ENCODE data around the gene ARAP1. TPM values are rescaled to one million over a fixed set of nuclear protein-coding genes. Genes with fewer than 3 reads are reported as not detected.

Gene ARAP1
- total RNA-seq, 1 donor from 2014 or later = 20.5 TPM

GRCh38 chr11:72697814-72698213 is 54.4 kb downstream of the ARAP1 start:
- DNase-seq = no peak
- peaks cover 3% of the 10 kb centered on the region for H3K4me1 Mint-ChIP-seq (ENCODE audit: low read depth, unreplicated experiment)
- no peak overlapping the region for H3K4me3 Mint-ChIP-seq (ENCODE audit: unreplicated experiment)
- peaks cover 20% of the 10 kb centered on the region for H3K27me3 Mint-ChIP-seq (ENCODE audit: unreplicated experiment)
- H3K27ac Mint-ChIP-seq (ENCODE audit: unreplicated experiment) = no peak overlapping the region
- peaks cover 5% of the 10 kb centered on the region for H3K9me3 Mint-ChIP-seq (ENCODE audit: unreplicated experiment)
- no peak for TF ChIP-seq CTCF (IDR thresholded peaks at IDR 0.05; ENCODE audit: partially characterized antibody, unreplicated experiment)
- peaks cover 8% of the 10 kb centered on the region for H3K36me3 Mint-ChIP-seq (ENCODE audit: unreplicated experiment)

GRCh38 chr11:72696866-72697700 is 55.1 kb downstream of the ARAP1 start:
- Mint-ChIP-seq H3K27me3 (ENCODE audit: unreplicated experiment) (peaks cover 20% of the 10 kb centered on the region), H3K9me3 (ENCODE audit: unreplicated experiment) (peaks cover 4% of the 10 kb centered on the region), H3K27ac (ENCODE audit: unreplicated experiment) (no peak overlapping the region), H3K4me1 (ENCODE audit: low read depth, unreplicated experiment) (no peaks in the 10 kb centered on the region), H3K36me3 (ENCODE audit: unreplicated experiment) (peaks cover 8% of the 10 kb centered on the region), H3K4me3 (ENCODE audit: unreplicated experiment) (no peak overlapping the region)
- DNase-seq = peak; percentile 62
- no peak for TF ChIP-seq CTCF (IDR thresholded peaks at IDR 0.05; ENCODE audit: partially characterized antibody, unreplicated experiment)

- Mint-ChIP-seq H3K4me1 (ENCODE audit: low read depth, unreplicated experiment) (no peaks in the 10 kb centered on the region), H3K36me3 (ENCODE audit: unreplicated experiment) (peaks cover 15% of the 10 kb centered on the region), H3K9me3 (ENCODE audit: unreplicated experiment) (peaks cover 2% of the 10 kb centered on the region), H3K27me3 (ENCODE audit: unreplicated experiment) (peaks cover 18% of the 10 kb centered on the region), H3K27ac (ENCODE audit: unreplicated experiment) (no peak overlapping the region), H3K4me3 (ENCODE audit: unreplicated experiment) (no peak overlapping the region)
- TF ChIP-seq CTCF (IDR thresholded peaks at IDR 0.05; ENCODE audit: partially characterized antibody, unreplicated experiment) = no peak
- DNase-seq = no peak
Measured at GRCh38 chr11:72695354-72695753, 56.9 kb downstream of the ARAP1 start.

- H3K27me3 Mint-ChIP-seq (ENCODE audit: unreplicated experiment) = peaks cover 18% of the 10 kb centered on the region
- no peak overlapping the region for H3K4me3 Mint-ChIP-seq (ENCODE audit: unreplicated experiment)
- no peak overlapping the region for H3K27ac Mint-ChIP-seq (ENCODE audit: unreplicated experiment)
- peaks cover 2% of the 10 kb centered on the region for H3K9me3 Mint-ChIP-seq (ENCODE audit: unreplicated experiment)
- no peak for DNase-seq
- no peaks in the 10 kb centered on the region for H3K4me1 Mint-ChIP-seq (ENCODE audit: low read depth, unreplicated experiment)
- TF ChIP-seq CTCF (IDR thresholded peaks at IDR 0.05; ENCODE audit: partially characterized antibody, unreplicated experiment) = no peak
- peaks cover 15% of the 10 kb centered on the region for H3K36me3 Mint-ChIP-seq (ENCODE audit: unreplicated experiment)
Measured at GRCh38 chr11:72693271-72693968, 58.8 kb downstream of the ARAP1 start.

All from glutamatergic neuron (in vitro differentiated cells).